ENCODE results near the gene SLC5A9.
A peak's percentile ranks its signal among the peaks of the same experiment; 100 is the strongest.

DNA sequence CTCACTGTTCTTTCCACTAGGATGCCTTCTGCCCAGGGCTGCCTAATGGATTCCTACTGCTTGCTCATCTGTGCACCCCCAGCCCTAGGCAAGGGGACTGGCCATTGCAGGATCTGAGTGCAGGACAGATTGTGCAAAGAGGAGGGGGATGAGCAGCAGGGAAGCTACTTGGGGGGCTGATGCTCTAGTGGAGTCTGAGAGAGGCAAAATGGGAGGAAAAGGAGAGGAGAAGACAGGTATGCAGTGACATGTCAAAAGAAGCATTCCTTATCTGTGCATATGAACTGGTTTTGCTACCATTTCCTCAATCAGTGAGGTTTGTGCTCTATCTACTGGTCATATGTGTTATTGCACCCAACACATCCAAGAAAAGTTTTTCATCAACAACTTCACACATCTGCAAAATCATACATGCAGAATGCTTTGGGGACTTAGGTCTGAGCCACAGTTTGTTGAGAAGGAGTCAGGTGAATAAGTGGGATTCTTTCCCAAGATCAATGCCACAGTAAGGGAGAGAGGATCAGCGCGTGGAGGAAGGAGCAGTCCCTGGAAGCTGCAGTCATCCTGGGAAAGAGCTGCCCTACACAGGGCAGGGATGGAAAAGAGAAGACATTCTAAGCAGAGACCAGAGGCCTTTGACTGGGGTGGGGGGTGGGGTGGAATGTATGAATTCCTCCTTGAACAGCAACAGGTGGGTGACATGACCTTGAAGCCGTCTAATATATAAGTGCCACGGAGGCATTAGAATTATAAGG, 14.4 kb downstream of the SLC5A9 start:
- TF ChIP-seq, protein P1, sequence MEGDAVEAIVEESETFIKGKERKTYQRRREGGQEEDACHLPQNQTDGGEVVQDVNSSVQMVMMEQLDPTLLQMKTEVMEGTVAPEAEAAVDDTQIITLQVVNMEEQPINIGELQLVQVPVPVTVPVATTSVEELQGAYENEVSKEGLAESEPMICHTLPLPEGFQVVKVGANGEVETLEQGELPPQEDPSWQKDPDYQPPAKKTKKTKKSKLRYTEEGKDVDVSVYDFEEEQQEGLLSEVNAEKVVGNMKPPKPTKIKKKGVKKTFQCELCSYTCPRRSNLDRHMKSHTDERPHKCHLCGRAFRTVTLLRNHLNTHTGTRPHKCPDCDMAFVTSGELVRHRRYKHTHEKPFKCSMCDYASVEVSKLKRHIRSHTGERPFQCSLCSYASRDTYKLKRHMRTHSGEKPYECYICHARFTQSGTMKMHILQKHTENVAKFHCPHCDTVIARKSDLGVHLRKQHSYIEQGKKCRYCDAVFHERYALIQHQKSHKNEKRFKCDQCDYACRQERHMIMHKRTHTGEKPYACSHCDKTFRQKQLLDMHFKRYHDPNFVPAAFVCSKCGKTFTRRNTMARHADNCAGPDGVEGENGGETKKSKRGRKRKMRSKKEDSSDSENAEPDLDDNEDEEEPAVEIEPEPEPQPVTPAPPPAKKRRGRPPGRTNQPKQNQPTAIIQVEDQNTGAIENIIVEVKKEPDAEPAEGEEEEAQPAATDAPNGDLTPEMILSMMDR (IDR thresholded peaks at IDR 0.05), result peak; percentile 36 to 82 (median 74)
- TF ChIP-seq POLR2A (IDR thresholded peaks at IDR 0.05) (no peak), POLR2AphosphoS5 (IDR thresholded peaks at IDR 0.05) (no peak)

All from upper lobe of left lung (tissue), 4 donors.